Choroid plexus epithelial cell (primary cell): Measurements from ENCODE around the gene IGFBP5.

ENCODE experiments used
- DNase-seq: peaks from one replicate; pipeline ENCODE4 v3.0.0-alpha.2; 2010; ENCODE audit warnings: low read depth
- H3K4me3 ChIP-seq: 2 replicates; pipeline ENCODE4 v1.5.1; 2011; ENCODE audit warnings: low read depth, mild to moderate bottlenecking, control low read depth, low read length, moderate library complexity
- TF ChIP-seq, protein P1 (sequence below): conservative IDR thresholded peaks from 2 replicates; pipeline ENCODE4 v1.5.1; 2011; ENCODE audit warnings: low read depth, mild to moderate bottlenecking, control low read depth, inconsistent platforms, low read length, moderate library complexity

The IGFBP5 gene

DNA sequence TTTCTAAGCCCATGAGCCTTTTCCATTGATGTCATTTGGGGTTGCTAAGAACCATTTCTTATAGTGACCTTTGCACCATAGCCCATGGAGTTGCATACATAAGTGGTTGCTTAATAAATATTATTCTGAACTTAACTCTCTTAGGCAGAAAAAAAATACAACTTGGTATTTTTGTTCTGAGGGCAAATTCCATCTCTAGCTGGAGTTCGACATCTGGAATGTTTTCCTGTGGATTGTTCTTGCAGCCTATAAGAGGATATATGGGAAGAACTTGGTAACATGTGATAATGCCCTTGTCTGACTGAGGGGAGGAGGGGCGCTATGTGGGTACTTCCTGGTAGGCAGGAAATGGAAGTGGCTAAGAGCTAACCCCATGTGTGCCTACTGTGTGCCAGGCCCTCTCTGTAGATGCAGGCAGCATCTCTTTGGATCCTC, 41.4 kb downstream of the IGFBP5 start:
- TF ChIP-seq, protein P1, sequence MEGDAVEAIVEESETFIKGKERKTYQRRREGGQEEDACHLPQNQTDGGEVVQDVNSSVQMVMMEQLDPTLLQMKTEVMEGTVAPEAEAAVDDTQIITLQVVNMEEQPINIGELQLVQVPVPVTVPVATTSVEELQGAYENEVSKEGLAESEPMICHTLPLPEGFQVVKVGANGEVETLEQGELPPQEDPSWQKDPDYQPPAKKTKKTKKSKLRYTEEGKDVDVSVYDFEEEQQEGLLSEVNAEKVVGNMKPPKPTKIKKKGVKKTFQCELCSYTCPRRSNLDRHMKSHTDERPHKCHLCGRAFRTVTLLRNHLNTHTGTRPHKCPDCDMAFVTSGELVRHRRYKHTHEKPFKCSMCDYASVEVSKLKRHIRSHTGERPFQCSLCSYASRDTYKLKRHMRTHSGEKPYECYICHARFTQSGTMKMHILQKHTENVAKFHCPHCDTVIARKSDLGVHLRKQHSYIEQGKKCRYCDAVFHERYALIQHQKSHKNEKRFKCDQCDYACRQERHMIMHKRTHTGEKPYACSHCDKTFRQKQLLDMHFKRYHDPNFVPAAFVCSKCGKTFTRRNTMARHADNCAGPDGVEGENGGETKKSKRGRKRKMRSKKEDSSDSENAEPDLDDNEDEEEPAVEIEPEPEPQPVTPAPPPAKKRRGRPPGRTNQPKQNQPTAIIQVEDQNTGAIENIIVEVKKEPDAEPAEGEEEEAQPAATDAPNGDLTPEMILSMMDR, result no peak
- peak; percentile 91 for DNase-seq
- H3K4me3 ChIP-seq, result no peak overlapping the region

DNA sequence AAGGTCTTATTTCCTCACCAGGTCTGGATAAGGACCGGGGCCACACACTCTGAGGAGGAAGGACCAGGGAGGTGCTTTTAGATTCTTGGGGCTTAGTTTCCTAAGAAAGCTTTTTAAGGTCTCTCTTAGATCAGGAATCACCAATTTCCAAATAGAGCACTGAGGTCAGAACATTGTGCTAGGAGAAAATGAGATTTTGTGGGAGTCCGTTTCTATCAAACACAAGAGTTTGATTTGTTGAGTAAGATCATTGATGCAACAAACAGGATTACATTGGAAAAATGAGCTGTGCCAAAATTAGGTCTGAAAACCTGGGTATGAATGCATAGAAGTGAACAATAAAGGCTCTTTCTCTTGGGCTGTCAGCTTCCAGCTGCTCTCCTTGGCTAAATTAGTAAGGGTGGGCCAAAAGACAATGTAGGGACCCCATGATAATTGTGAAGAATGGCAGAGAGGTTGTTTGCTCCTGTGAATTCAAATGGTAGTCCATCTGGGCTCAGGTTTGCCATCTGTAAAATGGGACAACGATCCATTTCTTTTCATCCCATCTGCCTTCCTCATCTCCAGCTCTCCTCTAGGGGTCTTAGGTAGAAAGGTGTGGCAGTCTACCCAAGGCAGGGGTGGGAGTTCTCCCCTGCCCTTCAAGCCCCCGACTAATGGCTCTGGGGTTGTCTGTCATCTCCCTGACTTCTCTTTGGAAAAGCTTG, 42.1 kb downstream of the IGFBP5 start:
- no peak overlapping the region for H3K4me3 ChIP-seq
- DNase-seq, result no peak
- TF ChIP-seq, protein P1, result no peak

DNA sequence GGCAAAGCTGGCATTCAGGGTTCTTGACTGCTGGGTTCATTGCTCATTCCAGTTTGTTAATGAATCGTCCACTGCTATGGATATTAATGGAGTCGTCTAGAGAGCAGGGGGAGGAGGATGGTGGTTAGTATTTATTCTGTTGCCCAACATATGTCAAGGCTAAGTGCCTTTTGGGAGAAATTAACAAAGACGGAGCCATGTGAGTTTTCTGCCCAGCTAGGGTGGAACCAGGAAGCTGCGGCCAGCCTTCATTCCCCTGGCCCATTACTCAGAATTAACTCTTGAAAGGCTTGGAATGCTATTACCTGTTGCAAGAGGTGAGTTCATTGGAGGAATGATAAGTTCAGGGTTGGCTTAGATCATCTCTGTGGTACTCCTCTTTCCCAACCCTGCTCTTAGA, 42.8 kb downstream of the IGFBP5 start:
- TF ChIP-seq, protein P1, result no peak
- no peak overlapping the region for H3K4me3 ChIP-seq
- DNase-seq, result no peak

DNA sequence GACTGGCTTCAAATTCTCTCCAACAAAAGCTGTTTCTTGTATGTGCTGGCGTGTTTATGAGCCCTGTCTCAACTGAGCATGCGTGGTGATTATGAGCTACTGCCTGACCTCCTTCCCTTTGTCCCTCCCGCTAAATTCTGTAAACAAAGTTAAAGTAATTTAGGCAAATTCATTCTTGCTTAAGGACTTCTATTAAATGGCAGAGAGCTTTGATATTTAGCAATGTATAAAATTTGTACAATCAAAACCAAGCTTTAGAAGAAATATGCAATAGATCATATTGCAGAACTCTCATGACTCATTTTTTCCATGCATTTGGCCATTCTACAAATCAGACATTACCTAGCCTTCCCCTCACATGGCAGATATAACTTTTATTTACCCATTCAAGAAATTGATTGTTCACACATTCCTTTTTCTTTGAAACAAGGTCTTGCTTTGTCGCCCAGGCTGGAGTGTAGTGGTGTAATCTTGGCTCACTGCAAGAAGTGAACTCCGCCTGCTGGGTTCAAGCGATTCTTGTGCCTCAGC, 43.9 kb downstream of the IGFBP5 start:
- peak; percentile 95 for DNase-seq
- H3K4me3 ChIP-seq, result no peak overlapping the region
- TF ChIP-seq, protein P1, result no peak

DNA sequence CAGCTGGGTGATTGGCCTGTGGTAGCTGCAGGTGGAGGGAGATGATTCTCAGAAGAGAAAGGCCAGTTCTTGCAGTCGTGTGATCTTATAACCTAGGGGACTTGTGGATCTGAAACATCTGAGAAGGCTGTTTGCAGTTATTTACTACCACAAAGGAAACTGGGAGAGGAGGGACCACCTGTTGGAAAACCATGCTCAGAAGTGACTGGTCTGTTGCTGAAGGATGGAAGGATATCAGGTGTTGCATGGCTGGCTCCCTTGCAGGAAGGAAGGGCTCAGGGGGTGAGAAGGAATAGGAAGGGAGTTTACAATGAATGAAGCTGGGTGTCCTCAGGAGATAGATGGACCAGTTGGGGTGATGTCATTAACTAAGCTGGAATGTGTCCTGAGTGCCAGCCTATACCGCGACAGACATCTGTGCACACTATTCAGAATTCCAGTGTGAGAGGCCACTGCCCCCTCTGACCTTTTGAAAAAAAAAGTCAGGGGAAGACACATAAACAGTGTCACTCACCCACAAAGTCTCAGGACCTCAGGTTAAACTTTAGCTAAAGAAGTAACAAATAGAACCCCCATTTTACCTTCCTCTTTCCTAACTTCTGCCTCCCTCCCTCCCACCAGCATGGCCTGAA, 44.6 kb downstream of the IGFBP5 start:
- no peak for DNase-seq
- TF ChIP-seq, protein P1, result no peak
- no peak overlapping the region for H3K4me3 ChIP-seq

DNA sequence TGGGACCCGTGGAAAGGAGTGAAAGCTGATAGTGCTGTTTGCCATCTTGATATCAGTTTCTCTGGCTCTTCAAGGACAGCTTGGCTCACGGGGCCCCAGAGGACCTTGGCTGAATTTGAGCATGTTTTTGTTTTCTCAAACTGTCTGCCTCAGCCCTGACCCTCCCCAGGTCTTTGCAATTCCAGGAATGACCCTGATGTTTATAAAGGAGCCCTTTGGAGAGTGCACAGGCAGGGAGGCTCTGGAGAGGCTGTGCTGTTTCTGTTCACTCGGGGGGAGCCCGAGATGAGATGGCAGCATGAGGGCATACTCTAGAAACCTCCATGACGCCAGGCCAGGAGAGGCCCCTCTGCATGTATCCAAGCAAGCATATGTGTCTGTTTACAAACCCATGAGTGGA, 45.8 kb downstream of the IGFBP5 start:
- no peak for DNase-seq
- TF ChIP-seq, protein P1, result no peak
- no peak overlapping the region for H3K4me3 ChIP-seq
